ENCODE results near the gene MVB12A. TPM values are rescaled to one million over a fixed set of nuclear protein-coding genes. Genes with fewer than 3 reads are reported as not detected.
A peak's percentile ranks its signal among the peaks of the same experiment; 100 is the strongest.

Gene MVB12A
- total and polyA plus RNA-seq, 2 of the 4 experiments (the other 2 are of a cell fraction) = 13.8 to 43.9 TPM

DNA sequence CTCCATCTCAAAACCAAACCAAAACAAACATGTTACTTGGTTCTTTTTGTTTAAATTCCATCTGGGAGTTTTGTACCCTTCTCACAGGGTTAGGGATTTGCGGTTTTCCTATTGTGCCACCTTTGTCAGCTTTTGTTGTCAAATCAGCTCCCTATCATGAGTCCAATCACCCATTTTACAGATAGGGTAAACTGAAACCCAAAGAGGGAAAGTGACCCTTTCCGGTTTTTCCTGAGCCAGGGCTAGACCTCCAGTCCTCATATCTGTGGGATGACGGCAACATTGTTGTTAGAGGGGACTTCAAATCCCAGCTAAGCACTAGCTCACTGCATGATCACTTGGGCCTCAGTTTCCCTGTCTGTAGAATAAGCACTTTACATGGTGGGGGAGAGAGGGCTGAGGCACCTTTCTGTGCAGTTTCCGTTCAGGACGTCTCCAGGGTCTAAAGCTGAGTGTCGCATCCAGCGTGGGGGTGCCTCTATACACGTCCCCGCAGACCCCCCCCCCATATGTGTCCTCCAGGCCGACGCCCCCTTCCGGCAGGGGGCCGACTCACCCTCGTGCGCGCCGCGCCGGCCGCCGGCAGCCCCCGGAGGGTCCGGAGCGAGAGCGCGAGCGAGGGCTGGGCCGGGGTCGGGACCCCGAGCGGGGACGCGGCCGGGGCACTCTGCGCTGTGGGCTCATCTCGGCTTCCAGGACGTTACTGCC, 29.7 kb upstream of the MVB12A start:
- peak overlapping the region; percentile 71 for H3K4me2 ChIP-seq (ENCODE audit: low read depth, low read length)
- H3K27me3 ChIP-seq (ENCODE audit: control insufficient read depth, insufficient read depth, low read length) = peaks cover 3% of the 10 kb centered on the region
- H2BK5ac ChIP-seq (ENCODE audit: low read depth, low read length, poor library complexity, severe bottlenecking) = no peak overlapping the region
- no peak overlapping the region for H4K5ac ChIP-seq (ENCODE audit: low read depth, low read length)
- no peaks in the 10 kb centered on the region for H4K20me1 ChIP-seq (ENCODE audit: insufficient read depth, low read length)
- no peaks in the 10 kb centered on the region for H3K79me1 ChIP-seq (ENCODE audit: low read depth in 1 of 2, low read length in 2 of 2)
- H4K8ac ChIP-seq (ENCODE audit: low read depth in 2 of 2, low read length in 2 of 2) = peak overlapping the region; percentile 12 to 53; a peak in 2 of 4 replicates
- dilution Hi-C loops (cut with HindIII; ENCODE audit: low sequenced_read_pairs, unreplicated experiment) (no loop called here), in situ Hi-C loops (cut with MboI; ENCODE audit: low sequenced_read_pairs) (loop anchor here (5.0 kb wide), 1 partner anchor 43 kb away; no protein-coding TSS in a partner anchor), intact Hi-C loops (cut with micrococcal nuclease) (loop anchor here (10.0 kb wide), 1 partner anchor 165 kb away; the partner anchor contains the start of gene COLGALT1)
- no peak overlapping the region for H3K27ac ChIP-seq (ENCODE audit: insufficient read depth, low read length)
- no peak overlapping the region for H3K56ac ChIP-seq (ENCODE audit: extremely low read depth, insufficient read depth, low read length)
- H3K9ac ChIP-seq (ENCODE audit: low read depth, low read length) = peak overlapping the region; percentile 29; the same call in 1 of the 2 replicates
- H3K36me3 ChIP-seq (ENCODE audit: control insufficient read depth, insufficient read depth, low read length) = no peaks in the 10 kb centered on the region
- peaks cover 2% of the 10 kb centered on the region; the same call in 1 of the 2 replicates for H3K4me1 ChIP-seq (ENCODE audit: control insufficient read depth, insufficient read depth, low read length)
- no peak overlapping the region for H2BK20ac ChIP-seq (ENCODE audit: low read depth, low read length)
- DNase-seq = no peak
- no TSS peak for BruUV-seq (replicated peaks)
- WGBS, 2 experiments (ENCODE audit: extremely low coverage in 2 of 2, insufficient read length in 1 of 2) = 3% methylated on average over 11 of the region's 37 CpGs; no CpG with 5 or more reads in 1 of the 2 experiments
- no peak for ATAC-seq (ENCODE audit: low read depth)
- H2AFZ ChIP-seq (replicated peaks; ENCODE audit: low read length, poor library complexity) = peak overlapping the region; percentile 97
- H3K4me3 ChIP-seq (ENCODE audit: insufficient read depth, low read depth, low read length) = peak overlapping the region; percentile 51
- H4K91ac ChIP-seq (ENCODE audit: insufficient read depth, low read depth, low read length) = no peak overlapping the region
- no peak overlapping the region for H3K14ac ChIP-seq (replicated peaks; ENCODE audit: low read depth, low read length)
- no peak overlapping the region for H3K18ac ChIP-seq (ENCODE audit: low read depth, low read length)
- H3K9me3 ChIP-seq (ENCODE audit: control insufficient read depth, insufficient read depth, low read length) = peaks cover 9% of the 10 kb centered on the region; the same call in 1 of the 2 replicates
- ChIA-PET CTCF (interaction anchor here (1.3 kb wide), 1 partner anchor 85 kb away, joined by 3 read pairs; the partner anchor contains the start of gene MRPL34), POLR2A (ENCODE audit: unreplicated experiment) (no interaction called here)
- no peak overlapping the region for H3K4ac ChIP-seq (ENCODE audit: low read depth, low read length)
- H3K23ac ChIP-seq (ENCODE audit: low read depth, low read length) = peak overlapping the region; percentile 38
- H2AK5ac ChIP-seq (ENCODE audit: low read depth, low read length) = no peak overlapping the region
- H2AK9ac ChIP-seq (replicated peaks; ENCODE audit: low read depth, low read length, poor library complexity) = no peak overlapping the region
- TF ChIP-seq, protein P1, sequence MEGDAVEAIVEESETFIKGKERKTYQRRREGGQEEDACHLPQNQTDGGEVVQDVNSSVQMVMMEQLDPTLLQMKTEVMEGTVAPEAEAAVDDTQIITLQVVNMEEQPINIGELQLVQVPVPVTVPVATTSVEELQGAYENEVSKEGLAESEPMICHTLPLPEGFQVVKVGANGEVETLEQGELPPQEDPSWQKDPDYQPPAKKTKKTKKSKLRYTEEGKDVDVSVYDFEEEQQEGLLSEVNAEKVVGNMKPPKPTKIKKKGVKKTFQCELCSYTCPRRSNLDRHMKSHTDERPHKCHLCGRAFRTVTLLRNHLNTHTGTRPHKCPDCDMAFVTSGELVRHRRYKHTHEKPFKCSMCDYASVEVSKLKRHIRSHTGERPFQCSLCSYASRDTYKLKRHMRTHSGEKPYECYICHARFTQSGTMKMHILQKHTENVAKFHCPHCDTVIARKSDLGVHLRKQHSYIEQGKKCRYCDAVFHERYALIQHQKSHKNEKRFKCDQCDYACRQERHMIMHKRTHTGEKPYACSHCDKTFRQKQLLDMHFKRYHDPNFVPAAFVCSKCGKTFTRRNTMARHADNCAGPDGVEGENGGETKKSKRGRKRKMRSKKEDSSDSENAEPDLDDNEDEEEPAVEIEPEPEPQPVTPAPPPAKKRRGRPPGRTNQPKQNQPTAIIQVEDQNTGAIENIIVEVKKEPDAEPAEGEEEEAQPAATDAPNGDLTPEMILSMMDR (conservative IDR thresholded peaks at IDR 0.05; ENCODE audit: low read depth, low read length) = peak; percentile 23; the same call in 1 of the 2 replicates
- TF ChIP-seq CEBPB (IDR thresholded peaks at IDR 0.05; ENCODE audit: low read depth, low read length) = no peak
- H2BK15ac ChIP-seq (ENCODE audit: low read depth, low read length) = no peak overlapping the region
- H3K9me1 ChIP-seq (ENCODE audit: insufficient read depth, low read length) = no peaks in the 10 kb centered on the region
- no peak overlapping the region for H2BK120ac ChIP-seq (ENCODE audit: low read depth, low read length)
